Caco-2 (cell line): ENCODE measurements around the gene TAMALIN. TPM values are rescaled to one million over a fixed set of nuclear protein-coding genes. Genes with fewer than 3 reads are reported as not detected.

Experiments used
- BruUV-seq: library from RNA; stranded (reverse); fragments of 400-500 nt; replicated peaks from 2 replicates; lab custom pipeline; 2021; lab: Mats Ljungman, UMichigan
- CTCF ChIA-PET: fragments of 300-600 bp; sonication (Branson Sonifier 250); formaldehyde crosslinking; loops from one replicate; lab custom pipeline; 2022; ENCODE audit warnings: antibody characterized with exemption; lab: Charles Lee
- POLR2A ChIA-PET: fragments of 300-600 bp; sonication (Branson Sonifier 250); formaldehyde crosslinking; loops from one replicate; lab custom pipeline; 2022; ENCODE audit warnings: antibody characterized with exemption; lab: Charles Lee
- DNase-seq, 2 experiments: peaks; one replicate each; pipeline versions ENCODE4 v3.0.0 to v3.0.0-alpha.2; 2020 to 2022
- H3K27me3 ChIP-seq: replicated peaks from 2 replicates; pipeline ENCODE4 v1.6.0; 2011; ENCODE audit warnings: low read length; ENCODE audit not compliant: control insufficient read depth, insufficient read depth
- H3K36me3 ChIP-seq: 2 replicates; pipeline ENCODE4 v1.5.1; 2011; ENCODE audit warnings: low read length; ENCODE audit not compliant: control insufficient read depth, insufficient read depth
- H3K4me1 ChIP-seq: fragments of 250-450 bp; sonication (Bioruptor Pico); 2 replicates; pipeline ENCODE4 v1.5.1; 2020; ENCODE audit warnings: mild to moderate bottlenecking
- H3K4me3 ChIP-seq: 2 replicates; pipeline ENCODE4 v1.5.1; 2011; ENCODE audit warnings: low read depth, mild to moderate bottlenecking, control low read depth, low read length
- H3K9me3 ChIP-seq: fragments of 250-450 bp; sonication (Bioruptor Pico); 2 replicates; pipeline ENCODE4 v1.5.1; 2020; ENCODE audit warnings: mild to moderate bottlenecking, moderate library complexity
- H3K27ac Mint-ChIP-seq: one replicate; pipeline ENCODE4 v1.8.0; 2022; ENCODE audit warnings: mixed read lengths; ENCODE audit not compliant: unreplicated experiment
- H3K27me3 Mint-ChIP-seq: one replicate; pipeline ENCODE4 v1.8.0; 2022; ENCODE audit warnings: mixed read lengths; ENCODE audit not compliant: insufficient read depth, unreplicated experiment
- H3K36me3 Mint-ChIP-seq: one replicate; pipeline ENCODE4 v1.8.0; 2022; ENCODE audit warnings: mild to moderate bottlenecking, mixed read lengths; ENCODE audit not compliant: insufficient read depth, unreplicated experiment
- H3K4me1 Mint-ChIP-seq: one replicate; pipeline ENCODE4 v1.8.0; 2022; ENCODE audit warnings: low read depth, mixed read lengths; ENCODE audit not compliant: unreplicated experiment
- H3K4me3 Mint-ChIP-seq: one replicate; pipeline ENCODE4 v1.8.0; 2022; ENCODE audit warnings: mild to moderate bottlenecking, moderate library complexity, mixed read lengths; ENCODE audit not compliant: unreplicated experiment
- H3K9me3 Mint-ChIP-seq: one replicate; pipeline ENCODE4 v1.8.0; 2022; ENCODE audit warnings: mixed read lengths; ENCODE audit not compliant: unreplicated experiment
- CTCF ChIP-seq, 2 experiments: fragments of 200-600 bp in 1 of 2; IDR thresholded peaks; 1 replicate in 1 of 2; 2 replicates in 1 of 2; pipeline versions ENCODE4 v1.5.1 to v1.8.0; 2011 to 2022; ENCODE audit warnings: antibody characterized with exemption in 1 of 2, control low read depth in 1 of 2, inconsistent platforms in 1 of 2, low read depth in 1 of 2, low read length in 1 of 2, mild to moderate bottlenecking in 1 of 2, moderate library complexity in 1 of 2; ENCODE audit not compliant: insufficient read depth in 1 of 2, severe bottlenecking in 1 of 2, unreplicated experiment in 1 of 2
- intact Hi-C: fragments of 100-400 bp; cut with micrococcal nuclease; formaldehyde crosslinking; loops from one replicate; pipeline ENCODE4 v1.10.0; 2022; ENCODE audit not compliant: unreplicated experiment
- total RNA-seq: library from RNA; stranded (reverse); gene quantifications from 2 replicates; pipeline ENCODE4 v1.2.3, GENCODE V29; 2022

Gene TAMALIN
- total RNA-seq, 1 experiment from 2014 or later, result 4.1 TPM

- Histone ChIP-seq H3K9me3 (no peaks in the 10 kb centered on the region), H3K36me3 (no peaks in the 10 kb centered on the region), H3K4me1 (peaks cover 33% of the 10 kb centered on the region), H3K4me3 (no peak overlapping the region), H3K27me3 (no peaks in the 10 kb centered on the region)
- Mint-ChIP-seq H3K27ac (peak overlapping the region; percentile 80), H3K36me3 (peaks cover 4% of the 10 kb centered on the region), H3K27me3 (no peaks in the 10 kb centered on the region), H3K4me3 (peak overlapping the region; percentile 94), H3K9me3 (no peaks in the 10 kb centered on the region), H3K4me1 (peaks cover 29% of the 10 kb centered on the region)
- no TSS peak for BruUV-seq
- no peak for DNase-seq
- CTCF ChIA-PET, result interaction anchor here (5.6 kb wide), 1 partner anchor 10 kb away, joined by 47 read pairs; no protein-coding TSS in a partner anchor
- POLR2A ChIA-PET, result no interaction called here
- intact Hi-C loops, result no loop called here
- TF ChIP-seq CTCF (IDR thresholded peaks at IDR 0.05; ENCODE audit: insufficient read depth in 1 of 2, low read depth in 1 of 2, low read length in 1 of 2, severe bottlenecking in 1 of 2, unreplicated experiment in 1 of 2), result no peak
These were observed 28.4 kb downstream of the TAMALIN start for GRCh38 chr12:52035190-52035589.

DNA sequence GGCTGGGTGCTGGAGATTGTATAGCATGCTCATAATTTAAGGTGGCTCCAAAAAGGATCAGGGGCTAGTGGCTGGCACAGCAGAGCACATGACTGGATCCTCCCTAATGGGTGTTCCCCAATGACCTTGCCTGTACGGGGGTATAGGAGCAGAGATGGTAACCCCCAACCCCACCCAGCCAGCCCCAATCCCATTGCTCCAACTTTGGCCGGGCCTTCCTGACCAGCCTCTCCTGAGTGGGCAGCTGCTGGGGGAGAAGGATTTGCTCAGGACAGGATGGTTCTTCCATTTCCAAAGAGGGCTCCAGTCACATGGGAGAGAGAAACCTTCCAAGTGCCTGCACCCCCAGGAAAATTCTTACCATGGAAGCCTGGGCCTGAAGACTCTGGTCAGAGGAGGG is 29.2 kb downstream of the TAMALIN start:
- Mint-ChIP-seq H3K9me3 (no peaks in the 10 kb centered on the region), H3K27ac (peak overlapping the region; percentile 80), H3K4me3 (peak overlapping the region; percentile 94), H3K4me1 (peaks cover 36% of the 10 kb centered on the region), H3K27me3 (no peaks in the 10 kb centered on the region), H3K36me3 (peaks cover 4% of the 10 kb centered on the region)
- TF ChIP-seq CTCF (IDR thresholded peaks at IDR 0.05; ENCODE audit: insufficient read depth in 1 of 2, low read depth in 1 of 2, low read length in 1 of 2, severe bottlenecking in 1 of 2, unreplicated experiment in 1 of 2), result no peak
- no TSS peak for BruUV-seq
- intact Hi-C loops, result no loop called here
- no peaks in the 10 kb centered on the region for H3K9me3 ChIP-seq
- no peaks in the 10 kb centered on the region for H3K36me3 ChIP-seq
- peaks cover 33% of the 10 kb centered on the region for H3K4me1 ChIP-seq
- DNase-seq, result no peak
- H3K4me3 ChIP-seq, result no peak overlapping the region
- POLR2A ChIA-PET, result no interaction called here
- CTCF ChIA-PET, result interaction anchor here (1.0 to 5.6 kb wide), 3 partner anchors 10 to 33 kb away, joined by 3 to 47 read pairs (median 4); no protein-coding TSS in a partner anchor
- no peaks in the 10 kb centered on the region for H3K27me3 ChIP-seq

- Mint-ChIP-seq H3K27ac (peak overlapping the region; percentile 80), H3K4me1 (peaks cover 37% of the 10 kb centered on the region), H3K36me3 (peaks cover 4% of the 10 kb centered on the region), H3K27me3 (no peaks in the 10 kb centered on the region), H3K9me3 (no peaks in the 10 kb centered on the region), H3K4me3 (peak overlapping the region; percentile 94)
- Histone ChIP-seq H3K4me1 (peaks cover 33% of the 10 kb centered on the region), H3K4me3 (peak overlapping the region; percentile 41), H3K9me3 (no peaks in the 10 kb centered on the region), H3K27me3 (no peaks in the 10 kb centered on the region), H3K36me3 (no peaks in the 10 kb centered on the region)
- POLR2A ChIA-PET, result interaction anchor here (0.6 to 1.9 kb wide), 5 partner anchors 11 to 33 kb away, joined by 3 to 41 read pairs (median 8); partner anchors contain the start of genes ATG101 and NR4A1
- intact Hi-C loops, result loop anchor here (1.0 kb wide), 2 partner anchors 14 to 33 kb away; partner anchors contain the start of gene ATG101
- DNase-seq, result peak; percentile 90 to 94
- CTCF ChIA-PET, result interaction anchor here (1.0 to 5.6 kb wide), 3 partner anchors 11 to 32 kb away, joined by 3 to 47 read pairs (median 4); no protein-coding TSS in a partner anchor
- no TSS peak for BruUV-seq
- no peak for TF ChIP-seq CTCF (IDR thresholded peaks at IDR 0.05; ENCODE audit: insufficient read depth in 1 of 2, low read depth in 1 of 2, low read length in 1 of 2, severe bottlenecking in 1 of 2, unreplicated experiment in 1 of 2)
These were observed 29.9 kb downstream of the TAMALIN start for GRCh38 chr12:52036587-52037171.
